ENCODE measurements around the gene C1GALT1C1. TPM values are rescaled to one million over a fixed set of nuclear protein-coding genes. Genes with fewer than 3 reads are reported as not detected.
"Not testable (repeated sequence)": the region's sequence is repeated elsewhere in the genome, so short reads cannot be mapped to it uniquely, and the experiment has no call there.

Gene C1GALT1C1
- total RNA-seq, result 68.4 and 86.1 TPM in 2 replicates

DNA sequence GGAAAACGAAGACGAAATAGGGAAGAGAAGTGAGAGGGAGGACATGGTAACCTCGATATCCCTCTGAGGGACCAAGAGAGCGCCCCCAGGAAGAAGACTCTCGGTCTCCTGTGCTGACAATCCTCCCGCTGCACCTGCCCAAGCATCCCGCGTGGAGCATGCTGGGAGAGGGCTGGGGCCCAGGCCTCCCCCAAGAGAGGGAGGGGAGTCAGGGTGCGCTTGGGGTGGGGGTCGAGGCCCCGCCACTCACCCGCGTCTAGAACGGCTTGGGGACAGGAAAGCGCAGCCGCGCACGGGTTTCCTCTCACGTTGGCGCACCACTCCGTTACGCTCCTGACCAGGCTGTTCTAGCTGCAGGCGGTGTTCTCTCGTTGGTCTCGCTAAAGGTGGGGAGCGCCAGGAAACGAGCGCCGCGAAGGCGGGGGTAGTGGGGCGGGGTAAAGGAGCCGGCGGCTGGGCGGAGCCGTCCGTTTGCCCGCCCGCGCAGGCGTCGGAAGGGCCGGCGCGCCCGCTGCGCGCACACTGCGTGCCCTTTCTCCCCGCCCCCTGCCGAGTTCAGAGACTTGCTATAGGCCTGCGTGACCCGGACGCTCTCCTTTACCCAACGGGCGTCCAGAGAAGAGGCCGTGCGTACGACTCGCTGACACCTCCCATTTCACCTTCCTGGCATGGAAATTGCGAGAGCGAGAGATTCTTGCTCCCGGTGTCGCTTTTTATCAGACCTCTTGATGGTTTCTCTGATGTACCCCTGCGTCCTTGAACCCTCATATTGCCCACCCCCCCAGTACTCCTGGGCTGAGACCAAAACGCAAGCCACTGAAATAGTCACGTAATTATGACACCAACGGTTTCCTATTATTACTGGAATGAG is at the start of gene C1GALT1C1:
Gene C1GALT1C1 (minus strand): TSS at position 388 of the 871 bp plus-strand sequence. CDS start 2,888 bp downstream, outside the sequence.
- DNase-seq (ENCODE audit: low read depth, low spot score), result peak; percentile 74

DNA sequence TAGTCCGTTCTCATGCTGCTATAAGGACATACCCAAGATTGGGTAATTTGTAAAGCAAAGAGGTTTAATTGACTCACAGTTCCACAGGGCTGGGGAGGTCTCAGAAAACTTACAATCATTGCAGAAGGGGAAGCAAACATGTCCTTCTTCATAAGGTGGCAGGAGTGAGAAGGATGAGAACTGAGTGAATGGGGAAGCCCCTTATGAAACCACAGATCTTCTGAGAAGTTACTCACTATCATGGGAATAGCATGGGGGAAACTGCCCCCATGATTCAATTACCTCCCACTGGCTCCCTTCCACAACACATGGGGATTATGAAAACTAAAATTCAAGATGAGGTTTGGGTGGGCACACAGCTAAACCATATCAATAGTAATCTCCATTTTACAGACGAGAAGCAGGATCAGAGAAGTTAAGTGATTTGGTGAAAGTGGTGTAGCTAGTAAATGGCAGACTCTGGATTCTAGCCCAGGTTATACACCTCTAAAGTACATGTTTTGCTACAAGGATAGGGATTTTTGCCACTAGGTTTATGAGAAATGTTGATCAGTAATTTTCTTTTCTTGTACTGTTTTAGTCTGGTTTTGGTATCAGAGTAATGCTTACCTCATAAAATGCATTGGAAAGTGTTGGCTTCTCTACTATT is 47.3 kb upstream of the C1GALT1C1 start:
- DNase-seq (ENCODE audit: low read depth, low spot score), result no peak

DNA sequence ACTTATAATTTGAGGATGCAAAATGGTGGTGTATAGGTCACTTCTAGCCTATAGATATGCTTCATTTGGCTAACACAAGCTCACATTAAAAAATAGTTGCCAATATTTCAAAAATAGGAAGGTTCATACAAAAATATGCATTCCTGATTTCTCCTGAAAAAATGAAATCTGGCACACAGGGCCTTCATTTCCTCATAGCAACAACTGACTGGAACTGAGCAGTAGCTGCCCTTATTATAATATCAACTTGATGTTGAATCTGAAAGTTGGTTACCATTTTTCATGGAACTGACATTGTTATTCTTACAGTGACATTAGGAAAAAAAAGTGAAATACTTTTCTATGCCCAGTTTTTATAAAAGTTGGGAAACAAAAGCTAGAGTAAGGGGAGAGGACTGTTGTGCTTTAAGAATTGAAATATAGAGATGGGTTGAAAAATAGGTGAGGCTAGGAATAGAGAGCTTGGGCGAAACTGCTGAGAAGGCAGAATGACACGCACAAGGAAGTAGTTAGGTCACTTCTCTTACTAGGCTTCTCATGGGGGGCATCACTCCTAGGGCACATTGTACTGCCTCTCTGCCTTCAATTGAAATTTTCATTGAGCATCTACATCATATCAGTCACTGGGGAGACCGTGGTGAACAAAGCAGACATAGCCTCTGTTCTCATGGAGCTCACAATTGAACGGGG is 43.1 kb upstream of the C1GALT1C1 start:
- no peak for DNase-seq (ENCODE audit: low read depth, low spot score)

GRCh38 chrX:120672389-120672788 is 42.5 kb upstream of the C1GALT1C1 start:
- peak; percentile 85 for DNase-seq (ENCODE audit: low read depth, low spot score)

GRCh38 chrX:120671963-120672362 is 42.1 kb upstream of the C1GALT1C1 start:
- no peak for DNase-seq (ENCODE audit: low read depth, low spot score)

- DNase-seq (ENCODE audit: low read depth, low spot score), result no peak
Measured at GRCh38 chrX:120668357-120668756, 38.5 kb upstream of the C1GALT1C1 start.

DNA sequence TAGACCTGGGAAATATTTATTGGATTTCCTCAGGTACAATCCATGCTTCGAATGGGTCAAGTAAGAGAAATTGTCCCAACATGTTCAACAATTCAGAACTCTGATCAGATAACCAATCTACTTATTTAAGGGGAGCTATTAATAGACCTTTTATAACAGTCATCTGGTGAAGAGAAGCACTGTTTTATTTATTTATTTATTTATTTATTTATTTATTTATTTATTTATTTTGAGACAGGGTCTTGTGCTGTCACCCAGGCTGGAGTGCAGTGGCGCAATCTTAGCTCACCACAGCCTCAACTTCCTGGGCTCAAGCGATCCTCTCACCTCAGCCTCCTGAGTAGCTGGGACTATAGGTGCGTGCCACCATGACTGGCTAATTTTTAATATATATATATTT is 34.7 kb upstream of the C1GALT1C1 start:
- DNase-seq (ENCODE audit: low read depth, low spot score), result not testable (repeated sequence)

- no peak for DNase-seq (ENCODE audit: low read depth, low spot score)
Measured at GRCh38 chrX:120664081-120664480, 34.2 kb upstream of the C1GALT1C1 start.

DNA sequence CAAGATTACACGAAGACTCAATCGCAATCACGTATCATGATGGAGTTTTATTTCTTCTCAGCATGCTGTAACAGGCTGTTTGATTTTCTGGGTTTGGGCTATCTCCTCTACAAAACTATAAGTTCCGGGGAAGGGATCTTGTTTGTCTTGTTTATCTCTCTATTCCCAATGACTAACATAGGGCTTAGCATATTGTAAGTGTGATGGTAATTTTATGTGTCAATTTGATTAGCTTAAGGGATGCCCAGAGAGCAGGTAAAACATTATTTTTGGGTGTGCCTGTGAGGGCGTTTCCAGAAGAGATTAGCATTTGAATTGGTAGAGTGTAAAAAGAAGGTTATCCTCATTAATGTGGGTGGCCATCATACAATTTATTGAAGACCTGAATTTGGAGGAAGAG is 32.8 kb upstream of the C1GALT1C1 start:
- DNase-seq (ENCODE audit: low read depth, low spot score), result no peak

DNA sequence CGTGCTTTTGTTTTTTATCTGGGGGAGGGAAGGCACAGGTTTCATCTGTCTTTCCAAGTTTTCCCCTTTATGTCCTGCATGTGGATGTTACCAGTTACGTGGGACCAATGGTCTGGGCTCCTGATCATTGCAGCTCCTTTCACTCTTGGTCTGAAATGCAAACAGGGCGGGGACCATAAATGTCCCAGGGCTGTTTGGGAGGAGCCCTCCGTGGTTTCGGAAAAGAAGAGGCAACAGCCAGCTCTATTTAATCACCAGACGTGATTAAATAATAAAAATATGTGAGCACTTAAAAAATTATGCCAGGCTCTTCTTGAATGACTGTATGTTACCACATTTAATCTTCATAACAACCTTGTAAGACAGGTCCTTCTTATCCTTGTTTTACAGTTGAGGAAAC is 30.8 kb upstream of the C1GALT1C1 start:
- no peak for DNase-seq (ENCODE audit: low read depth, low spot score)

DNA sequence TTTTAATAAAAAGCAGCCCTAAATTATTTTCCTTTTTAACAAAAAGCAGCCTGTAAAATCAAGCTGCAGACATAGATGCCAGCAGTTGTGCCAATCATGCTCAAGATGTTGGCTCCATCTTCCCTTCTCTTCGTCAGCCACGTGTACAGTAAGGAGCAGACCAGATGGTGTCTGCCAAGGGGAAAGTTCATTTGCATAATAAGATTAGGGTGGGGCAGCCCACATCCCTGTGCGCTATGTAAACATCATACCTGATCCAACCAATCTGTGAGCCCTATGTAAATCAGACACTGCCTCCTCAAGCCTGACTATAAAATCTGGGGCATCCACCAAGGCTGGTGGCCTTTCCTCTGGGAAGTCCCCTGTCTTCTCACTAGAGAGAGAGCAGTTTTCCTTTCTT is 23.1 kb upstream of the C1GALT1C1 start:
- DNase-seq (ENCODE audit: low read depth, low spot score), result no peak

DNA sequence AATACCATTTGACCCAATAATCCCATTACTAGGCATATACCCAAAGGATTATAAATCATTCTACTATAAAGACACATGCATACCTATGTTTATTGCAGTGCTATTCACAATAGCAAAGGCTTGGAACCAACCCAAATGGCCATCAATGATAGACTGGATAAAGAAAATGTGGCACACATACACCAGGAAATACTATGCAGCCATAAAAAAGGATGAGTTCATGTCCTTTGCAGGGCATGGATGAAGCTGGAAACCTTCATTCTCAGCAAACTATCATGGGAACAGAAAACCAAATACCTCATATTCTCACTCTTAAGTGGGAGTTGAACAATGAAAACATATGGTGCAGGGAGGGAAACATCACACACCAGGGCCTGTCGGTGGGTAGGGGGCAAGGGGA is 22.4 kb upstream of the C1GALT1C1 start:
- not testable (repeated sequence) for DNase-seq (ENCODE audit: low read depth, low spot score)

GRCh38 chrX:120647127-120647526 is 17.3 kb upstream of the C1GALT1C1 start:
- DNase-seq (ENCODE audit: low read depth, low spot score), result no peak

- DNase-seq (ENCODE audit: low read depth, low spot score), result no peak
Measured at GRCh38 chrX:120642871-120643270, 13.0 kb upstream of the C1GALT1C1 start.

DNA sequence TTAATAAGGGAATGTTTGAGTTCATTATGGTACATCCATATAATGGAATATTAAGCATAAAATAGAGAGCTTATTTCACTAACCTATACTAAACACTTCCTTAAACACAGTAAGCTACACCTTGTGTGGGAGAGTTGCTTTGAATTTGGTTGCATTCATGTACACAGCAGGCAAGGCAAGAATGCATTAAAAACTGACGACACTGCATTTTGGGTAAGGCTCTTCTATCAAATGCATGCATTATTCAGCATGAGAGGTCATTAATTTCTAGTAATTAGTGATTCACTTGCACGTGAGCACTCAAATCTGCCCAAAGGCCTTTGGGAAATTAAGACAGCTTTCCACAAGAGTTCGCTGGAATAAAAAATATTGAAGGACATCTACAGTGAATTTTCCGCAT is 8.8 kb upstream of the C1GALT1C1 start:
- no peak for DNase-seq (ENCODE audit: low read depth, low spot score)

DNA sequence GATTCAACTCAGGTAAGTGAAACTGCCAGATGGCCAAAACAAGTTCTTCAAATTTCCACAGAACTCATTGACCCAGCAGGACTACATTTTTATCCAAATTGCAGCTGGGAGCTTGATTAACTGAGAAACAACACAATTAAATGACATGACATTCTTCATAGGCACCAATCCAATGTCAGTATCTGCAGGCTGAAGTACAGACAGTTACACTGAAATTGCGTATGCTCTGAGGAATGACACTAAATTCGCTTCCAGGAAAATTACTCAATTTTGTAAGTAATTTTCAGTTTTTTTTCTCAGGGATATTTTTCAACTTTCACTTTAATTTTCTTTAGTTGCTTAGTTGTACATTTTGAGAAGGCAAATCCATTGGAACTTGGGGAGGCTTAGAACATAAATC is 4.5 kb downstream of the C1GALT1C1 start:
- no peak for DNase-seq (ENCODE audit: low read depth, low spot score)

DNA sequence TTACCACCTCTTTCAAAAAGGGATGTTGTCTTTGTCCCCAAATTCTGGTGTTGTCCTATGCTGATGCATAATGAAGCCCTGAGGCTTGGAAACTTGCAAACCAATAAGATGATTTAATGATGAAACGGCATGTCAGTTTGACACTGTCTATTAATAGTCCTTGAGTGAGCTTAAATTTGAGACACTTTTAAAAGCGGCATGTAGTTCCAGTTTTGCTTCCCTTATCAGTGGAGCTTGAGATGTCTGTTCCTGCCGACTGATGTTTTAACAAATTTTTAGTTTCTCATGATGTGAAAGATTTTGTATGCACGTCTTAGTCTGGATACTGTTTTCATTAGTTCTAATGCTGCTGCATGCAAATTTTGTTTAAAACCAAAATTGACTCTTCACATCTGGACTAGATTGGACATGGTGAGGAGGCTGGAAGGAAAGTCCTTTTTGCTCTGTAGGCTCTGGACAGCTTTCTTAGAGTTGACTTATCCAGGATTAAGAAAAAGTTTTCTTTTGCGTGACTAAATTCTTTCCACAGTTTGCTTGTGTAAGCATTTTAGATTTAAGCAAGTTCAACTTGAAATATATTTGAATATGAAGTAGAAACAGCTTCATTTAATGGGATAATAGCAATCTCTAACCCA is 11.7 kb downstream of the C1GALT1C1 start:
- no peak for DNase-seq (ENCODE audit: low read depth, low spot score)

DNA sequence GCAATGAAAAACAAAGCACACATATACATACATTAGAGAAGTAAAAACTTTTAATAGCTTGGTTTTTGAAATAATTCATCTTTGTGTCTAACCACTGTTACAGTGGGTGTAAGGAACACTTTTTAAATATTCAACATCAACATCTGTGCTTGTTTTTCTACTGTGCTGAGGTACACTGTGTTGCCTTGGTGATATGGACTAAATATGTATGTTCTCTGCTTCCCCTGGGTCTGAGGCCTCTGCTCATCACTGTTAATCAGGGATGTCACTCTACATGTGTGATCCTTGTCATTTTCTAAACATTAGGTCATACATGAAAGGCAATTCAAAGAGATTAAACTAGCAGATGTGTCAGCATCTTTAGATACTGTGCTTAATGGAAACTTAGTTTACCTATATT is 15.0 kb downstream of the C1GALT1C1 start:
- DNase-seq (ENCODE audit: low read depth, low spot score), result no peak

GRCh38 chrX:120612086-120612485 is 17.8 kb downstream of the C1GALT1C1 start:
- no peak for DNase-seq (ENCODE audit: low read depth, low spot score)

GRCh38 chrX:120604361-120604782 is 25.5 kb downstream of the C1GALT1C1 start:
- DNase-seq (ENCODE audit: low read depth, low spot score), result no peak

- peak; percentile 87 for DNase-seq (ENCODE audit: low read depth, low spot score)
Measured at GRCh38 chrX:120603707-120604360, 26.0 kb downstream of the C1GALT1C1 start, which contains the start of gene MCTS1. TSS of gene MCTS1 (plus strand) at chrX:120604101. CDS start at chrX:120604237, 136 bp downstream.

Measured in pulmonary artery endothelial cell (primary cell).